Trophoblast cell (in vitro differentiated cells and primary cell): ENCODE results near the gene PRKCH.

Source experiments
- DNase-seq, 2 donors: peaks; one replicate each; pipeline ENCODE4 v3.0.0-alpha.2; 2016
- H2AFZ ChIP-seq: 2 replicates; pipeline ENCODE4 v1.6.1; 2013; ENCODE audit warnings: low read length, moderate library complexity, mild to moderate bottlenecking; ENCODE audit not compliant: insufficient read depth, poor library complexity
- H2AK5ac ChIP-seq: 2 replicates; pipeline ENCODE4 v1.6.1; 2013; ENCODE audit warnings: mild to moderate bottlenecking, low read length
- H2BK120ac ChIP-seq: 2 replicates; pipeline ENCODE4 v1.6.1; 2013; ENCODE audit warnings: low read length, mild to moderate bottlenecking, moderate library complexity; ENCODE audit not compliant: insufficient read depth, poor library complexity
- H2BK12ac ChIP-seq: 2 replicates; pipeline ENCODE4 v1.6.1; 2013; ENCODE audit warnings: mild to moderate bottlenecking, low read length, moderate library complexity
- H2BK5ac ChIP-seq: 2 replicates; pipeline ENCODE4 v1.6.1; 2013; ENCODE audit warnings: low read length, low read depth, moderate library complexity, mild to moderate bottlenecking; ENCODE audit not compliant: poor library complexity
- H3K14ac ChIP-seq: 2 replicates; pipeline ENCODE4 v1.6.1; 2013; ENCODE audit warnings: mild to moderate bottlenecking, low read length
- H3K18ac ChIP-seq: 2 replicates; pipeline ENCODE4 v1.6.1; 2013; ENCODE audit warnings: mild to moderate bottlenecking, low read length
- H3K23ac ChIP-seq: 2 replicates; pipeline ENCODE4 v1.6.1; 2013; ENCODE audit warnings: low read length
- H3K27ac ChIP-seq: 2 replicates; pipeline ENCODE4 v1.5.1; 2013; ENCODE audit warnings: low read depth, mild to moderate bottlenecking, inconsistent platforms, low read length, moderate library complexity
- H3K27me3 ChIP-seq: 2 replicates; pipeline ENCODE4 v1.6.1; 2013; ENCODE audit warnings: inconsistent platforms, mild to moderate bottlenecking, low read length, moderate library complexity; ENCODE audit not compliant: insufficient read depth
- H3K36me3 ChIP-seq, 2 experiments: 1 replicate in 1 of 2; 2 replicates in 1 of 2; pipeline ENCODE4 v1.6.1; 2013; ENCODE audit warnings: low read length in 2 of 2, mild to moderate bottlenecking in 2 of 2, moderate library complexity in 1 of 2; ENCODE audit not compliant: insufficient read depth in 2 of 2, control insufficient read depth in 1 of 2
- H3K4ac ChIP-seq: 2 replicates; pipeline ENCODE4 v1.6.1; 2013; ENCODE audit warnings: low read depth, mild to moderate bottlenecking, low read length, moderate library complexity
- H3K4me1 ChIP-seq, 2 experiments: 1 replicate in 1 of 2; 2 replicates in 1 of 2; pipeline ENCODE4 v1.6.1; 2013; ENCODE audit warnings: low read length in 2 of 2, mild to moderate bottlenecking in 2 of 2, moderate library complexity in 1 of 2; ENCODE audit not compliant: insufficient read depth in 2 of 2, control insufficient read depth in 1 of 2
- H3K4me2 ChIP-seq: 2 replicates; pipeline ENCODE4 v1.6.1; 2013; ENCODE audit warnings: inconsistent platforms, mild to moderate bottlenecking, low read length, moderate library complexity
- H3K4me3 ChIP-seq: 2 replicates; pipeline ENCODE4 v1.5.1; 2013; ENCODE audit warnings: mild to moderate bottlenecking, low read depth, low read length, inconsistent platforms
- H3K79me1 ChIP-seq: one replicate; pipeline ENCODE4 v1.6.1; 2013; ENCODE audit warnings: low read length
- H3K79me2 ChIP-seq: 2 replicates; pipeline ENCODE4 v1.6.1; 2013; ENCODE audit warnings: low read length, mild to moderate bottlenecking; ENCODE audit not compliant: control insufficient read depth, insufficient read depth, poor library complexity
- H3K9ac ChIP-seq: 2 replicates; pipeline ENCODE4 v1.6.1; 2013; ENCODE audit warnings: mild to moderate bottlenecking, low read length
- H3K9me3 ChIP-seq: 2 replicates; pipeline ENCODE4 v1.6.1; 2013; ENCODE audit warnings: low read depth, mild to moderate bottlenecking, control low read depth, inconsistent platforms, low read length; ENCODE audit not compliant: insufficient read depth
- H4K12ac ChIP-seq: 2 replicates; pipeline ENCODE4 v1.6.1; 2013; ENCODE audit warnings: low read depth, mild to moderate bottlenecking, low read length, moderate library complexity
- H4K8ac ChIP-seq: 2 replicates; pipeline ENCODE4 v1.6.1; 2013; ENCODE audit warnings: low read depth, mild to moderate bottlenecking, low read length, moderate library complexity
- H4K91ac ChIP-seq: one replicate; pipeline ENCODE4 v1.6.1; 2013; ENCODE audit warnings: low read depth, mild to moderate bottlenecking, low read length, moderate library complexity
- WGBS: extraction: QIAGEN DNeasy Blood & Tissue Kit; methylation state at CpG from one replicate; pipeline ENCODE4 v1.1.7; 2013; ENCODE audit warnings: missing lambda C conversion rate; ENCODE audit not compliant: insufficient read length, insufficient coverage; ENCODE audit errors: extremely low coverage; 5-methylcytosine and 5-hydroxymethylcytosine counted together

Gene PRKCH

GRCh38 chr14:61524211-61524806 lies 202.9 kb downstream of the PRKCH start:
- no CpG with 5 or more reads among the region's 4 CpGs for WGBS
- peaks cover 7% of the 10 kb centered on the region for H3K79me2 ChIP-seq
- no peak overlapping the region for H3K23ac ChIP-seq
- H3K9me3 ChIP-seq: no peaks in the 10 kb centered on the region
- H3K27me3 ChIP-seq: no peaks in the 10 kb centered on the region
- peaks cover 34 to 45% of the 10 kb centered on the region in 2 experiments for H3K4me1 ChIP-seq
- H3K18ac ChIP-seq: no peak overlapping the region
- no peak overlapping the region for H3K14ac ChIP-seq
- H3K4me2 ChIP-seq: no peak overlapping the region
- DNase-seq: peak in 1 of 2 donors; percentile 38
- H4K8ac ChIP-seq: no peak overlapping the region
- H2AFZ ChIP-seq: no peak overlapping the region
- H2BK5ac ChIP-seq: peak overlapping the region; percentile 74
- H4K12ac ChIP-seq: no peak overlapping the region
- no peak overlapping the region for H2BK12ac ChIP-seq
- H3K4me3 ChIP-seq: no peak overlapping the region
- peak overlapping the region; percentile 45 for H4K91ac ChIP-seq
- peaks cover 47% of the 10 kb centered on the region for H3K79me1 ChIP-seq
- H3K9ac ChIP-seq: no peak overlapping the region
- H3K36me3 ChIP-seq: peaks cover 2 to 8% of the 10 kb centered on the region in 2 experiments
- H2BK120ac ChIP-seq: no peak overlapping the region
- H3K4ac ChIP-seq: peak overlapping the region; percentile 44
- peak overlapping the region; percentile 100 for H3K27ac ChIP-seq
- no peak overlapping the region for H2AK5ac ChIP-seq

- H3K14ac ChIP-seq: peak overlapping the region; percentile 41
- no peak for DNase-seq
These were observed 203.5 kb downstream of the PRKCH start for GRCh38 chr14:61524936-61525292.

GRCh38 chr14:61525293-61526011 lies 204.1 kb downstream of the PRKCH start:
- H3K4me2 ChIP-seq: peak overlapping the region; percentile 36
- H2BK120ac ChIP-seq: peak overlapping the region; percentile 97
- no peaks in the 10 kb centered on the region for H3K27me3 ChIP-seq
- H3K4me3 ChIP-seq: no peak overlapping the region
- peak overlapping the region; percentile 98 for H4K91ac ChIP-seq
- peak overlapping the region; percentile 90 for H2AK5ac ChIP-seq
- H4K12ac ChIP-seq: peak overlapping the region; percentile 1
- H3K14ac ChIP-seq: peak overlapping the region; percentile 96
- H3K4ac ChIP-seq: peak overlapping the region; percentile 85
- peak overlapping the region; percentile 92 for H2BK12ac ChIP-seq
- H2AFZ ChIP-seq: peak overlapping the region; percentile 52
- peak overlapping the region; percentile 100 for H3K27ac ChIP-seq
- peak overlapping the region; percentile 95 for H3K18ac ChIP-seq
- H3K79me1 ChIP-seq: peaks cover 47% of the 10 kb centered on the region
- peaks cover 7% of the 10 kb centered on the region for H3K79me2 ChIP-seq
- peak overlapping the region; percentile 96 for H2BK5ac ChIP-seq
- H4K8ac ChIP-seq: peak overlapping the region; percentile 90
- H3K9me3 ChIP-seq: no peaks in the 10 kb centered on the region
- peaks cover 5 to 11% of the 10 kb centered on the region in 2 experiments for H3K36me3 ChIP-seq
- WGBS: no CpG with 5 or more reads among the region's 16 CpGs
- no peak overlapping the region for H3K23ac ChIP-seq
- peak; percentile 99 to 100 for DNase-seq
- H3K9ac ChIP-seq: peak overlapping the region; percentile 16
- H3K4me1 ChIP-seq: peaks cover 34 to 45% of the 10 kb centered on the region in 2 experiments

More at GRCh38 chr14:61524936-61525292, 203.5 kb downstream of the PRKCH start:
- H4K8ac ChIP-seq: peak overlapping the region; percentile 44
- H3K4me3 ChIP-seq: no peak overlapping the region
- no peaks in the 10 kb centered on the region for H3K9me3 ChIP-seq
- peak overlapping the region; percentile 74 for H2BK5ac ChIP-seq
- peaks cover 47% of the 10 kb centered on the region for H3K79me1 ChIP-seq
- H4K91ac ChIP-seq: peak overlapping the region; percentile 94
- peaks cover 34 to 45% of the 10 kb centered on the region in 2 experiments for H3K4me1 ChIP-seq
- peak overlapping the region; percentile 20 for H3K4me2 ChIP-seq
- peaks cover 7% of the 10 kb centered on the region for H3K79me2 ChIP-seq
- H2BK120ac ChIP-seq: peak overlapping the region; percentile 94
- H2BK12ac ChIP-seq: peak overlapping the region; percentile 74
- H3K27me3 ChIP-seq: no peaks in the 10 kb centered on the region
- H3K36me3 ChIP-seq: peaks cover 2 to 8% of the 10 kb centered on the region in 2 experiments
- no peak overlapping the region for H2AFZ ChIP-seq
- no peak overlapping the region for H3K9ac ChIP-seq
- H3K4ac ChIP-seq: peak overlapping the region; percentile 83
- no CpG with 5 or more reads among the region's 1 CpG for WGBS
- peak overlapping the region; percentile 100 for H3K27ac ChIP-seq
- H2AK5ac ChIP-seq: peak overlapping the region; percentile 77
- peak overlapping the region; percentile 80 for H3K18ac ChIP-seq
- no peak overlapping the region for H3K23ac ChIP-seq
- no peak overlapping the region for H4K12ac ChIP-seq

GRCh38 chr14:61526405-61527312 lies 205.3 kb downstream of the PRKCH start:
- Histone ChIP-seq H2AFZ (no peak overlapping the region), H3K4me2 (peak overlapping the region; percentile 36), H3K4me3 (no peak overlapping the region), H3K4ac (peak overlapping the region; percentile 85), H4K12ac (no peak overlapping the region), H3K27me3 (no peaks in the 10 kb centered on the region), H3K14ac (peak overlapping the region; percentile 71), H3K9me3 (no peaks in the 10 kb centered on the region), H2AK5ac (peak overlapping the region; percentile 78), H3K79me1 (peaks cover 47% of the 10 kb centered on the region), H3K9ac (no peak overlapping the region), H3K4me1 (peaks cover 34 to 45% of the 10 kb centered on the region in 2 experiments), H3K36me3 (peaks cover 5 to 11% of the 10 kb centered on the region in 2 experiments), H3K18ac (peak overlapping the region; percentile 91), H4K91ac (peak overlapping the region; percentile 98), H2BK120ac (peak overlapping the region; percentile 97), H4K8ac (peak overlapping the region; percentile 90), H2BK12ac (peak overlapping the region; percentile 38), H2BK5ac (peak overlapping the region; percentile 96), H3K27ac (peak overlapping the region; percentile 100), H3K23ac (no peak overlapping the region), H3K79me2 (peaks cover 7% of the 10 kb centered on the region)
- no CpG with 5 or more reads among the region's 9 CpGs for WGBS
- peak; percentile 96 to 97 for DNase-seq
